Left lung (tissue), 10 donors: ENCODE measurements around the gene PTCH2. TPM values are rescaled to one million over a fixed set of nuclear protein-coding genes. Genes with fewer than 3 reads are reported as not detected.

ENCODE experiments used
- ATAC-seq: fragments of 200-7000 bp; cut with Tn5 transposase; one replicate; pipeline ENCODE4 v1.9.1; 2020; ENCODE audit warnings: moderate library complexity
- DNase-seq, 4 donors: peaks; one replicate each; pipeline ENCODE4 v3.0.0-alpha.2; 2013 to 2020
- H3K27ac ChIP-seq, 2 donors: fragments of 200-600 bp; sonication (generic) in 1 of 2; one replicate each; pipeline versions ENCODE4 v1.5.0 to v1.8.0; 2020 to 2021
- H3K27me3 ChIP-seq, 2 donors: fragments of 200-600 bp; sonication (generic) in 1 of 2; one replicate each; pipeline versions ENCODE4 v1.5.0 to v1.8.0; 2020 to 2021
- H3K36me3 ChIP-seq, 2 donors: fragments of 200-600 bp; sonication (generic) in 1 of 2; one replicate each; pipeline versions ENCODE4 v1.5.0 to v1.8.0; 2020 to 2021
- H3K4me1 ChIP-seq, 2 donors: fragments of 200-600 bp; one replicate each; pipeline ENCODE4 v1.8.0; 2021
- H3K4me3 ChIP-seq, 2 donors: fragments of 200-600 bp; sonication (generic) in 1 of 2; one replicate each; pipeline versions ENCODE4 v1.5.0 to v1.8.0; 2020 to 2021; ENCODE audit warnings: mild to moderate bottlenecking in 1 of 2
- H3K9me3 ChIP-seq, 2 donors: fragments of 200-600 bp; sonication (generic) in 1 of 2; one replicate each; pipeline versions ENCODE4 v1.5.0 to v1.8.0; 2020 to 2021
- CTCF ChIP-seq, 2 donors: fragments of 200-600 bp; sonication (generic) in 1 of 2; IDR thresholded peaks; one replicate each; pipeline versions ENCODE4 v1.5.0 to v1.8.0; 2021; ENCODE audit warnings: antibody characterized with exemption in 2 of 2
- intact Hi-C, 2 donors: fragments of 100-400 bp; cut with DNase I; formaldehyde crosslinking; loops; one replicate each; pipeline versions ENCODE4 v1.11.2 to v1.14.2; 2022
- polyA plus RNA-seq, 6 donors: library from polyadenylated mRNA; unstranded; fragments of 120-200 nt; gene quantifications; one replicate each; pipeline ENCODE4 v1.2.1, GENCODE V29; 2013; ENCODE audit not compliant: insufficient read length in 6 of 6
- total RNA-seq, 2 donors: library from RNA; stranded (reverse); fragmentation: NEBNext Ultra II Directional; extraction: Animal tissue kit (Norgen Biotek cat#: 25700); gene quantifications; one replicate each; pipeline ENCODE4 v1.2.1, GENCODE V29; 2021
- donor health status: DM: no; HTN: yes; CAD: no.
- donor health status: DM: no; HTN: no; CAD: no.

The PTCH2 gene
- total and polyA plus RNA-seq, 8 donors: 1.0 to 9.4 (median 6.3) TPM

GRCh38 chr1:44881011-44881632 is 38.1 kb upstream of the PTCH2 start:
- Histone ChIP-seq H3K36me3 (peaks cover 0 to 55% of the 10 kb centered on the region in 2 donors), H3K27me3 (no peaks in the 10 kb centered on the region), H3K27ac (no peak overlapping the region), H3K9me3 (peaks cover 0 to 3% of the 10 kb centered on the region in 2 donors), H3K4me3 (no peak overlapping the region), H3K4me1 (no peaks in the 10 kb centered on the region)
- intact Hi-C loops: no loop called here
- DNase-seq (peak in 1 of 4 donors; percentile 33), ATAC-seq (peak; percentile 48)
- TF ChIP-seq CTCF (IDR thresholded peaks at IDR 0.05): no peak

- no peaks in the 10 kb centered on the region for H3K9me3 ChIP-seq
Observed at GRCh38 chr1:44874155-44874554, 31.1 kb upstream of the PTCH2 start.

GRCh38 chr1:44870096-44870495 is 27.0 kb upstream of the PTCH2 start:
- no peak overlapping the region for H3K27ac ChIP-seq
- no peak for DNase-seq
- no peaks in the 10 kb centered on the region for H3K27me3 ChIP-seq
- TF ChIP-seq CTCF (IDR thresholded peaks at IDR 0.05): no peak
- H3K4me1 ChIP-seq: no peaks in the 10 kb centered on the region
- intact Hi-C loops: no loop called here
- no peaks in the 10 kb centered on the region for H3K9me3 ChIP-seq
- no peak overlapping the region for H3K4me3 ChIP-seq
- no peak for ATAC-seq
- peaks cover 0 to 30% of the 10 kb centered on the region in 2 donors for H3K36me3 ChIP-seq

More at GRCh38 chr1:44874155-44874554, 31.1 kb upstream of the PTCH2 start:
- intact Hi-C loops: no loop called here
- Histone ChIP-seq H3K4me1 (no peaks in the 10 kb centered on the region), H3K4me3 (no peak overlapping the region), H3K36me3 (peaks cover 0 to 43% of the 10 kb centered on the region in 2 donors), H3K27me3 (no peaks in the 10 kb centered on the region), H3K27ac (no peak overlapping the region)
- TF ChIP-seq CTCF (IDR thresholded peaks at IDR 0.05): no peak
- no peak for DNase-seq
- no peak for ATAC-seq

DNA sequence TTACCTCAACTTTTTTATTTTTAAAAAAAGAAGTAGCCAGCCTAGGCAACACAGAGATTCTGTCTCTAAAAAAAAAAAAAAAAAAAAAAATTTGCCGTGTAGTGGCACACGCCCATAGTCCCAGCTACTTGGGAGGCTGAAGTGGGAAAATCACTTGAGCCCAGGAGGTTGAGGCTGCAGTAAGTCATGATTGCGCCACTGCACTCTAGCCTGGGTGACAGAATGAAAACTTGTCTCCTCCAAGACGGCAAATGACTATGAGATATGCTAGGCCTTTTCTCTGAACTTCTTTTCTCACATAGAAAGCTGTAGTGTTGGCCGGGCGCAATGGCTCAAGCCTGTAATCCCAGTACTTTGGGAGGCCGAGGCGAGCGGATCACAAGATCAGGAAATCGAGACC is 24.7 kb upstream of the PTCH2 start:
- peaks cover 0 to 15% of the 10 kb centered on the region in 2 donors for H3K36me3 ChIP-seq
- no peaks in the 10 kb centered on the region for H3K27me3 ChIP-seq
- TF ChIP-seq CTCF (IDR thresholded peaks at IDR 0.05): no peak
- H3K4me1 ChIP-seq: no peaks in the 10 kb centered on the region
- H3K27ac ChIP-seq: no peak overlapping the region
- intact Hi-C loops: no loop called here
- peak in 1 of 4 donors; percentile 63 for DNase-seq
- H3K4me3 ChIP-seq: no peak overlapping the region
- ATAC-seq: peak; percentile 91
- no peaks in the 10 kb centered on the region for H3K9me3 ChIP-seq

- Histone ChIP-seq H3K4me1 (peaks cover 0 to 5% of the 10 kb centered on the region in 2 donors), H3K36me3 (no peaks in the 10 kb centered on the region), H3K27ac (no peak overlapping the region), H3K9me3 (no peaks in the 10 kb centered on the region), H3K4me3 (no peak overlapping the region), H3K27me3 (no peaks in the 10 kb centered on the region)
- ATAC-seq (no peak), DNase-seq (no peak)
- no peak for TF ChIP-seq CTCF (IDR thresholded peaks at IDR 0.05)
- intact Hi-C loops: no loop called here
Observed at GRCh38 chr1:44862829-44863401, 19.9 kb upstream of the PTCH2 start.
